ENCODE results near the gene DOCK2. TPM values are rescaled to one million over a fixed set of nuclear protein-coding genes. Genes with fewer than 3 reads are reported as not detected.

DOCK2 gene
- total and polyA plus RNA-seq, 9 of the 15 experiments (the other 6 are each of a cell fraction or from before 2014, with no cell fraction given): 4.5 to 42.6 (median 20.5) TPM

DNA sequence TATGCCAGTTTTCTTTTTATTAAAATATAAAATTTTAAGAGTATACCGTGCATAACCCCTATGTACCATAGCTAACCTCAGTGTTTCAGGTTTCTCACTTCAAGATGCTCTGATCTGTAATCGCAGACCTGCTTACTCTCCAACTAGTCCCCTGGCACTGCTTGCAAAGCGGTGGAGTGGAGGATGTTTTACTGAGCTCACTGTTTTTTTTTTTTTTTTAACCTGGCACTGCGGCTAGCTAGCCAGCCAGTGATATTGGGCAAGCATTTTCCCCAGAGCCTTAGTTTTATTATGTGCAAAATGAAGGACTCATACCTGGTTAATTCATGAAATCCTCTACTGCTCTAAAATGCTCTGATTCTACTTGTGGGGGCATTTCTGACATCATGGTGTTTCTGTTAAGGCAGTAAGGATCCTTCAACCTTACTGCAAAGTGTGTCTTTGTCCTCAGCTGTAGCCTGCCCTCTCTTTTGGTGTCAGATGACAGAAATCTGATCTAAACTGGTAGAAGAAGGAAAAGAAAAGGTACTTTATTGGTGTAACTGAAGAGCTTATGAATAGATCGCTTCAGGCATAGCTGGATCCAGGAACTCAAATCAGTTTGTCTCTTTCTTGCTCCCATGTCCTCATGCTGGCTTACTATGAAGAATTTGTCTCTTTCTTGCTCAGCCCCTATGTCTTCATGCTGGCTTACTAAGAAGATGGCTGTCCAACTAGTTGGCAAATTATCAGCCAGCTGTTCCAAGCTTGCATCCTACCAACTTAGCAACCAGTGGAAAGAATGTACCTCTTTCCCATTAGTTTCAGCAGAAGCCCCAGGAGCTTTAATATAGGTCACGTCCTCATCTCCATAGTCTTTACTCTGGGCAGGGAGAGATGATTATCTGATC lies 59.8 kb downstream of the DOCK2 start:
- H3K4me3 ChIP-seq: no peak overlapping the region
- H3K36me3 ChIP-seq (ENCODE audit: control insufficient read depth, insufficient read depth, low read length): no peaks in the 10 kb centered on the region; the same call in 2 of the 3 replicates
- no peaks in the 10 kb centered on the region for H3K79me2 ChIP-seq (ENCODE audit: control insufficient read depth, insufficient read depth, low read length)
- WGBS (ENCODE audit: insufficient coverage, low coverage, missing lambda C conversion rate): 32% methylated on average over 6 of the region's 6 CpGs
- no peaks in the 10 kb centered on the region for H3K9me1 ChIP-seq (ENCODE audit: control insufficient read depth, insufficient read depth, low read length)
- no peaks in the 10 kb centered on the region for H3K27me3 ChIP-seq (ENCODE audit: control insufficient read depth in 2 of 2, insufficient read depth in 2 of 2, low read length in 2 of 2)
- CTCF ChIA-PET (ENCODE audit: low intra/inter-chr PET ratio): no interaction called here
- H3K9me3 ChIP-seq (replicated peaks; ENCODE audit: control insufficient read depth, insufficient read depth, low read depth, low read length): no peaks in the 10 kb centered on the region
- H3K4me2 ChIP-seq (ENCODE audit: insufficient read depth, low read length): no peak overlapping the region
- no peak overlapping the region for H2AFZ ChIP-seq (ENCODE audit: low read depth, low read length)
- intact Hi-C loops (cut with micrococcal nuclease) (no loop called here), in situ Hi-C loops (cut with MboI) (no loop called here)
- no peak overlapping the region for H3K9ac ChIP-seq (ENCODE audit: insufficient read depth in 1 of 2, low read depth in 2 of 2, low read length in 2 of 2)
- BruUV-seq (replicated peaks): no TSS peak
- H3K4me1 ChIP-seq (replicated peaks in 1 of 2; ENCODE audit: control insufficient read depth in 2 of 2, insufficient read depth in 2 of 2, low read length in 2 of 2): no peaks in the 10 kb centered on the region
- DNase-seq (ENCODE audit: extremely low read depth in 1 of 4, low spot score in 3 of 4) (no peak), FAIRE-seq (no peak), ATAC-seq (no peak)
- H4K20me1 ChIP-seq (replicated peaks; ENCODE audit: control insufficient read depth, insufficient read depth, low read length): no peaks in the 10 kb centered on the region
- H3K27ac ChIP-seq (ENCODE audit: extremely low read depth, low read depth, low read length): no peak overlapping the region
- POLR2A ChIA-PET: interaction anchor here (0.6 kb wide), 1 partner anchor 594 kb away, joined by 3 read pairs; no protein-coding TSS in a partner anchor
- TF ChIP-seq PTBP1 (IDR thresholded peaks at IDR 0.05; ENCODE audit: low read depth, low read length) (no peak), CREB3 (tag; conservative IDR thresholded peaks at IDR 0.05; ENCODE audit: low read depth) (no peak), SMARCB1 (IDR thresholded peaks at IDR 0.05; ENCODE audit: insufficient read length, low read depth) (no peak), ZNF511 (CRISPR knock-in tag; IDR thresholded peaks at IDR 0.05) (no peak), SOX6 (IDR thresholded peaks at IDR 0.05) (no peak), SLC30A9 (CRISPR knock-in tag; IDR thresholded peaks at IDR 0.05) (no peak), KDM5B (IDR thresholded peaks at IDR 0.05; ENCODE audit: insufficient replicate concordance, low read depth, low read length) (no peak), ERF (CRISPR knock-in tag; IDR thresholded peaks at IDR 0.05) (no peak)
- TF ChIP-seq, protein P1, sequence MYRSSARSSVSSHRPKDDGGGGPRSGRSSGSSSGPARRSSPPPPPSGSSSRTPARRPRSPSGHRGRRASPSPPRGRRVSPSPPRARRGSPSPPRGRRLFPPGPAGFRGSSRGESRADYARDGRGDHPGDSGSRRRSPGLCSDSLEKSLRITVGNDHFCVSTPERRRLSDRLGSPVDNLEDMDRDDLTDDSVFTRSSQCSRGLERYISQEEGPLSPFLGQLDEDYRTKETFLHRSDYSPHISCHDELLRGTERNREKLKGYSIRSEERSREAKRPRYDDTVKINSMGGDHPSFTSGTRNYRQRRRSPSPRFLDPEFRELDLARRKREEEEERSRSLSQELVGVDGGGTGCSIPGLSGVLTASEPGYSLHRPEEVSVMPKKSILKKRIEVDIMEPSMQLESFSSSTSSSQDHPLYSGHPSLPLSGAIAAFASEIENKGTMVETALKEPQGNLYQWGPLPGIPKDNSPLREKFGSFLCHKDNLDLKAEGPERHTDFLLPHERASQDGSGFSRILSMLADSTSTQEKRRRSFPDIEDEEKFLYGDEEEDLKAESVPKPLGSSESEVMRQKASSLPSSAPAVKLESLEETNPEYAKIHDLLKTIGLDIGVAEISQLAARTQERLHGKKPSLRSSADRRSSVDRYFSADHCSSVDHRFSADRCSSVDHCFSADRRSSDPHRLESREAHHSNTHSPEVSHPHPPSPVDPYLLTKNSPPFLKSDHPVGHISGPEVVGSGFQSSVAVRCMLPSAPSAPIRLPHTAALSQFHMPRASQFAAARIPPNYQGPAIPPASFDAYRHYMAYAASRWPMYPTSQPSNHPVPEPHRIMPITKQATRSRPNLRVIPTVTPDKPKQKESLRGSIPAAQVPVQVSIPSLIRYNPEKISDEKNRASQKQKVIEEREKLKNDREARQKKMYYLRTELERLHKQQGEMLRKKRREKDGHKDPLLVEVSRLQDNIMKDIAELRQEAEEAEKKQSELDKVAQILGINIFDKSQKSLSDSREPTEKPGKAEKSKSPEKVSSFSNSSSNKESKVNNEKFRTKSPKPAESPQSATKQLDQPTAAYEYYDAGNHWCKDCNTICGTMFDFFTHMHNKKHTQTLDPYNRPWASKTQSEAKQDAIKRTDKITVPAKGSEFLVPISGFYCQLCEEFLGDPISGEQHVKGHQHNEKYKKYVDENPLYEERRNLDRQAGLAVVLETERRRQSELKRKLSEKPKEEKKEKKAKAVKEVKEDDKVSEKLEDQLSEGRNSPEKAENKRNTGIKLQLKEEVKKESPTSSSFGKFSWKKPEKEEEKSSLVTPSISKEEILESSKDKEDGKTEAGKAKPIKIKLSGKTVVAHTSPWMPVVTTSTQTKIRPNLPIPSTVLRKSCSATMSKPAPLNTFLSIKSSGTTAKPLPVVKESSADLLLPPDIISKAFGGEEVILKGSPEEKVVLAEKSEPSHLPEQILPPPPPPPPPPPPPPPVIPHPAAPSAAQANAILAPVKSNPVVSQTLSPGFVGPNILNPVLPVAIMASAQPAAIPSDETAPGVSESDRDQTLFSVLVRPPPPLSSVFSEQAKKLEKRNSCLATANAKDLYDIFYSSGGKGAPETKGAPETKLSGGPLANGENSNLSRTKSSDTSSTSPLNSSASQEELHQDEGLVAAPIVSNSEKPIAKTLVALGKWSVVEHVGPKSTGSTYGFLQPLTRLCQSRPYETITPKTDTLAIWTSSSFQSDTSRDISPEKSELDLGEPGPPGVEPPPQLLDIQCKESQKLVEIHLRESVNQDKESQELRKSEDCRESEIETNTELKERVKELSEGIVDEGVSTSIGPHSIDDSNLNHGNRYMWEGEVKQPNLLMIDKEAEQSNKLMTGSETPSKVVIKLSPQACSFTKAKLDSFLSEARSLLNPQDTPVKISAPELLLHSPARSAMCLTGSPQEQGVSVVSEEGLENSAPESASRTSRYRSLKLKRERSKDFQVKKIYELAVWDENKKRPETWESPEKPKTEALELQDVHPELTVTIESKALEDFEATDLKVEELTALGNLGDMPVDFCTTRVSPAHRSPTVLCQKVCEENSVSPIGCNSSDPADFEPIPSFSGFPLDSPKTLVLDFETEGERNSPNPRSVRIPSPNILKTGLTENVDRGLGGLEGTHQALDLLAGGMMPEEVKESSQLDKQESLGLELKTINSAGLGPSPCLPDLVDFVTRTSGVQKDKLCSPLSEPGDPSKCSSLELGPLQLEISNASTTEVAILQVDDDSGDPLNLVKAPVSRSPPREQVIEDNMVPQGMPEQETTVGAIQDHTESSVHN (IDR thresholded peaks at IDR 0.05; ENCODE audit: borderline replicate concordance in 1 of 2, low read depth in 1 of 2): no peak

Measured in K562 (cell line).